T-helper 2 cell treated with Interferon-gamma antibody and Interleukin-4, amounts not matched to agents 5 μg/mL and 100 μg/mL, for 36 hours (primary cell): ENCODE data around the gene NAV2.
"Not testable (repeated sequence)": the region's sequence is repeated elsewhere in the genome, so short reads cannot be mapped to it uniquely, and the experiment has no call there.

ENCODE experiments used
- DNase-seq: peaks from one replicate; pipeline ENCODE4 v3.0.0; 2021; ENCODE audit warnings: low spot score
- H3K27ac Mint-ChIP-seq: one replicate; pipeline ENCODE4 v1.8.0; 2021; ENCODE audit warnings: mild to moderate bottlenecking, mixed read lengths
- H3K27me3 Mint-ChIP-seq: one replicate; pipeline ENCODE4 v1.8.0; 2021; ENCODE audit warnings: low read depth, mixed read lengths
- H3K36me3 Mint-ChIP-seq: one replicate; pipeline ENCODE4 v1.8.0; 2021; ENCODE audit warnings: low read depth, mixed read lengths
- H3K4me1 Mint-ChIP-seq: one replicate; pipeline ENCODE4 v1.8.0; 2021; ENCODE audit warnings: low read depth, mixed read lengths
- H3K4me3 Mint-ChIP-seq: one replicate; pipeline ENCODE4 v1.8.0; 2022; ENCODE audit warnings: mild to moderate bottlenecking, moderate library complexity, mixed read lengths
- H3K9me3 Mint-ChIP-seq: one replicate; pipeline ENCODE4 v1.8.0; 2021; ENCODE audit warnings: mixed read lengths

NAV2 gene

GRCh38 chr11:19890308-19890707, 177.7 kb downstream of the NAV2 start:
- Mint-ChIP-seq H3K4me1 (no peaks in the 10 kb centered on the region), H3K9me3 (no peaks in the 10 kb centered on the region), H3K27me3 (no peaks in the 10 kb centered on the region), H3K36me3 (no peaks in the 10 kb centered on the region), H3K4me3 (no peak overlapping the region), H3K27ac (no peak overlapping the region)
- DNase-seq = no peak

- Mint-ChIP-seq H3K9me3 (no peaks in the 10 kb centered on the region), H3K27ac (no peak overlapping the region), H3K4me3 (no peak overlapping the region), H3K27me3 (no peaks in the 10 kb centered on the region), H3K36me3 (no peaks in the 10 kb centered on the region), H3K4me1 (no peaks in the 10 kb centered on the region)
- no peak for DNase-seq
Observed at GRCh38 chr11:19891022-19891421, 178.4 kb downstream of the NAV2 start.

- no peaks in the 10 kb centered on the region for H3K36me3 Mint-ChIP-seq
- no peaks in the 10 kb centered on the region for H3K4me1 Mint-ChIP-seq
- DNase-seq = no peak
- no peak overlapping the region for H3K4me3 Mint-ChIP-seq
- no peaks in the 10 kb centered on the region for H3K9me3 Mint-ChIP-seq
- H3K27ac Mint-ChIP-seq = no peak overlapping the region
- H3K27me3 Mint-ChIP-seq = no peaks in the 10 kb centered on the region
Observed at GRCh38 chr11:19892387-19892786, 179.8 kb downstream of the NAV2 start.

GRCh38 chr11:19892876-19893275, 180.2 kb downstream of the NAV2 start:
- Mint-ChIP-seq H3K9me3 (no peaks in the 10 kb centered on the region), H3K27ac (no peak overlapping the region), H3K4me1 (no peaks in the 10 kb centered on the region), H3K27me3 (no peaks in the 10 kb centered on the region), H3K36me3 (no peaks in the 10 kb centered on the region), H3K4me3 (no peak overlapping the region)
- no peak for DNase-seq

GRCh38 chr11:19894404-19894803, 181.8 kb downstream of the NAV2 start:
- no peaks in the 10 kb centered on the region for H3K9me3 Mint-ChIP-seq
- no peaks in the 10 kb centered on the region for H3K4me1 Mint-ChIP-seq
- no peak overlapping the region for H3K4me3 Mint-ChIP-seq
- DNase-seq = no peak
- H3K27ac Mint-ChIP-seq = no peak overlapping the region
- no peaks in the 10 kb centered on the region for H3K36me3 Mint-ChIP-seq
- no peaks in the 10 kb centered on the region for H3K27me3 Mint-ChIP-seq

GRCh38 chr11:19895037-19895436, 182.4 kb downstream of the NAV2 start:
- not testable (repeated sequence) for DNase-seq, H3K9me3 Mint-ChIP-seq, H3K4me1 Mint-ChIP-seq

GRCh38 chr11:19895776-19896175, 183.1 kb downstream of the NAV2 start:
- Mint-ChIP-seq H3K27ac (no peak overlapping the region), H3K9me3 (no peaks in the 10 kb centered on the region), H3K36me3 (no peaks in the 10 kb centered on the region), H3K4me1 (no peaks in the 10 kb centered on the region), H3K27me3 (no peaks in the 10 kb centered on the region), H3K4me3 (no peak overlapping the region)
- DNase-seq = no peak

More at GRCh38 chr11:19895037-19895436, 182.4 kb downstream of the NAV2 start:
- not testable (repeated sequence) for H3K27ac Mint-ChIP-seq, H3K4me3 Mint-ChIP-seq, H3K36me3 Mint-ChIP-seq, H3K27me3 Mint-ChIP-seq

GRCh38 chr11:19903620-19904069, 191.0 kb downstream of the NAV2 start:
- Mint-ChIP-seq H3K4me1 (no peaks in the 10 kb centered on the region), H3K9me3 (no peaks in the 10 kb centered on the region)
- peak; percentile 7 for DNase-seq

GRCh38 chr11:19905280-19905853, 192.7 kb downstream of the NAV2 start:
- no peak overlapping the region for H3K27ac Mint-ChIP-seq
- H3K4me1 Mint-ChIP-seq = no peaks in the 10 kb centered on the region
- no peaks in the 10 kb centered on the region for H3K36me3 Mint-ChIP-seq
- no peaks in the 10 kb centered on the region for H3K27me3 Mint-ChIP-seq
- H3K9me3 Mint-ChIP-seq = no peaks in the 10 kb centered on the region
- no peak for DNase-seq
- no peak overlapping the region for H3K4me3 Mint-ChIP-seq

More at GRCh38 chr11:19903620-19904069, 191.0 kb downstream of the NAV2 start:
- H3K4me3 Mint-ChIP-seq = no peak overlapping the region
- H3K36me3 Mint-ChIP-seq = no peaks in the 10 kb centered on the region
- H3K27me3 Mint-ChIP-seq = no peaks in the 10 kb centered on the region
- H3K27ac Mint-ChIP-seq = no peak overlapping the region

- Mint-ChIP-seq H3K4me3 (no peak overlapping the region), H3K27me3 (no peaks in the 10 kb centered on the region), H3K9me3 (no peaks in the 10 kb centered on the region), H3K4me1 (no peaks in the 10 kb centered on the region), H3K36me3 (no peaks in the 10 kb centered on the region), H3K27ac (no peak overlapping the region)
- no peak for DNase-seq
Observed at GRCh38 chr11:19906126-19906525, 193.5 kb downstream of the NAV2 start.

GRCh38 chr11:19907008-19907579, 194.5 kb downstream of the NAV2 start:
- H3K4me1 Mint-ChIP-seq = no peaks in the 10 kb centered on the region
- no peak overlapping the region for H3K27ac Mint-ChIP-seq
- no peaks in the 10 kb centered on the region for H3K36me3 Mint-ChIP-seq
- no peak for DNase-seq
- H3K27me3 Mint-ChIP-seq = no peaks in the 10 kb centered on the region
- H3K9me3 Mint-ChIP-seq = no peaks in the 10 kb centered on the region
- H3K4me3 Mint-ChIP-seq = no peak overlapping the region

- no peak for DNase-seq
- H3K27ac Mint-ChIP-seq = no peak overlapping the region
- H3K4me1 Mint-ChIP-seq = no peaks in the 10 kb centered on the region
- no peaks in the 10 kb centered on the region for H3K36me3 Mint-ChIP-seq
- H3K4me3 Mint-ChIP-seq = no peak overlapping the region
- no peaks in the 10 kb centered on the region for H3K27me3 Mint-ChIP-seq
- no peaks in the 10 kb centered on the region for H3K9me3 Mint-ChIP-seq
Observed at GRCh38 chr11:19907839-19908238, 195.2 kb downstream of the NAV2 start.

GRCh38 chr11:19910931-19911330, 198.3 kb downstream of the NAV2 start:
- no peaks in the 10 kb centered on the region for H3K27me3 Mint-ChIP-seq

GRCh38 chr11:19912115-19912957, 199.7 kb downstream of the NAV2 start:
- H3K36me3 Mint-ChIP-seq = no peaks in the 10 kb centered on the region
- no peak for DNase-seq
- no peaks in the 10 kb centered on the region for H3K9me3 Mint-ChIP-seq
- H3K4me1 Mint-ChIP-seq = no peaks in the 10 kb centered on the region
- no peak overlapping the region for H3K4me3 Mint-ChIP-seq
- no peak overlapping the region for H3K27ac Mint-ChIP-seq
- H3K27me3 Mint-ChIP-seq = peaks cover 2% of the 10 kb centered on the region

More at GRCh38 chr11:19910931-19911330, 198.3 kb downstream of the NAV2 start:
- H3K36me3 Mint-ChIP-seq = no peaks in the 10 kb centered on the region
- no peak for DNase-seq
- no peak overlapping the region for H3K4me3 Mint-ChIP-seq
- no peaks in the 10 kb centered on the region for H3K4me1 Mint-ChIP-seq
- no peak overlapping the region for H3K27ac Mint-ChIP-seq
- H3K9me3 Mint-ChIP-seq = no peaks in the 10 kb centered on the region
